Right lobe of liver (tissue), 4 donors: ENCODE results near the gene SIGLEC5.

ENCODE experiments used
- CTCF ChIP-seq, 4 donors: fragments of 200-600 bp in 3 of 4; fragments of 450-650 bp in 1 of 4; IDR thresholded peaks; one replicate each; pipeline versions ENCODE4 v1.5.1 to v1.8.0; 2016 to 2022; ENCODE audit warnings: antibody characterized with exemption in 4 of 4, mild to moderate bottlenecking in 2 of 4
- POLR2A ChIP-seq: fragments of 450-650 bp; IDR thresholded peaks from one replicate; pipeline ENCODE4 v1.6.1; 2017; ENCODE audit warnings: antibody characterized with exemption, mild to moderate bottlenecking
- donor health status: DM: no; HTN: no; CAD: no.
- donor health status: DM: no; HTN: no; CAD: no.
- donor health status: DM: no; HTN: yes; CAD: no.

- TF ChIP-seq CTCF (IDR thresholded peaks at IDR 0.05) = no peak
- no peak for TF ChIP-seq POLR2A
Observed at GRCh38 chr19:51602189-51602854, 27.9 kb downstream of the SIGLEC5 start.
